Natural killer cell (primary cell): Measurements from ENCODE around the gene LDB1. TPM values are rescaled to one million over a fixed set of nuclear protein-coding genes. Genes with fewer than 3 reads are reported as not detected.

Experiments
- ATAC-seq, 3 donors: fragments of 150-1000 bp in 2 of 3; fragments of 200-7000 bp in 1 of 3; cut with Tn5 transposase; 1 replicate in 1 of 3; 2 replicates in 2 of 3; pipeline ENCODE4 v1.10.0; 2021; ENCODE audit warnings: mild to moderate bottlenecking in 2 of 3, moderate library complexity in 2 of 3
- DNase-seq, 2 donors: peaks; one replicate each; pipeline versions ENCODE4 v3.0.0 to v3.0.0-alpha.2; 2013 to 2021; ENCODE audit warnings: mixed read lengths in 1 of 2
- H3K27ac ChIP-seq: one replicate; pipeline ENCODE4 v1.5.1; 2013; ENCODE audit warnings: mild to moderate bottlenecking, low read length
- H3K27me3 ChIP-seq: one replicate; pipeline ENCODE4 v1.6.1; 2013; ENCODE audit warnings: low read length; ENCODE audit not compliant: control insufficient read depth, insufficient read depth
- H3K36me3 ChIP-seq: one replicate; pipeline ENCODE4 v1.6.1; 2013; ENCODE audit warnings: low read length; ENCODE audit not compliant: control insufficient read depth, insufficient read depth
- H3K4me1 ChIP-seq: one replicate; pipeline ENCODE4 v1.6.1; 2013; ENCODE audit warnings: low read length; ENCODE audit not compliant: control insufficient read depth, insufficient read depth
- H3K4me3 ChIP-seq: one replicate; pipeline ENCODE4 v1.5.1; 2013; ENCODE audit warnings: low read length
- H3K9me3 ChIP-seq: one replicate; pipeline ENCODE4 v1.6.1; 2013; ENCODE audit warnings: low read length; ENCODE audit not compliant: control insufficient read depth, insufficient read depth
- H3K27ac Mint-ChIP-seq, 2 donors: one replicate each; pipeline ENCODE4 v1.8.0; 2022; ENCODE audit warnings: mild to moderate bottlenecking in 2 of 2, mixed read lengths in 2 of 2, moderate library complexity in 1 of 2
- H3K27me3 Mint-ChIP-seq, 2 donors: one replicate each; pipeline ENCODE4 v1.8.0; 2022; ENCODE audit warnings: low read depth in 2 of 2, mixed read lengths in 2 of 2
- H3K36me3 Mint-ChIP-seq: one replicate; pipeline ENCODE4 v1.8.0; 2022; ENCODE audit warnings: mixed read lengths
- H3K4me1 Mint-ChIP-seq, 2 donors: one replicate each; pipeline ENCODE4 v1.8.0; 2022; ENCODE audit warnings: mixed read lengths in 2 of 2
- H3K4me3 Mint-ChIP-seq: one replicate; pipeline ENCODE4 v1.8.0; 2022; ENCODE audit warnings: mild to moderate bottlenecking, moderate library complexity, mixed read lengths
- H3K9me3 Mint-ChIP-seq, 2 donors: one replicate each; pipeline ENCODE4 v1.8.0; 2022; ENCODE audit warnings: mixed read lengths in 2 of 2
- WGBS: methylation state at CpG from one replicate; pipeline ENCODE4 v1.1.7; 2013; ENCODE audit warnings: missing lambda C conversion rate; ENCODE audit not compliant: insufficient coverage; 5-methylcytosine and 5-hydroxymethylcytosine counted together
- intact Hi-C: fragments of 100-400 bp; cut with micrococcal nuclease; formaldehyde crosslinking; loops from one replicate; pipeline ENCODE4 v1.14.2; 2022
- total RNA-seq, 4 donors: library from RNA; stranded (reverse); fragments of 120-200 nt in 1 of 4; gene quantifications; one replicate each; pipeline versions ENCODE4 v1.2.3 to v1.2.4, GENCODE V29; 2013 to 2022
- TF ChIP-seq, protein P1 (sequence below): fragments of 200-600 bp; IDR thresholded peaks from one replicate; pipeline ENCODE4 v1.8.0; 2022; ENCODE audit warnings: antibody characterized with exemption

Gene LDB1
- total RNA-seq, 3 donors from 2014 or later (not counting 1 experiment from before 2014, with no cell fraction given), result 103 to 109 (median 104) TPM

- H3K4me1 Mint-ChIP-seq, result peaks cover 66 to 86% of the 10 kb centered on the region in 2 donors
- no peaks in the 10 kb centered on the region for H3K9me3 Mint-ChIP-seq
- H3K4me1 ChIP-seq, result peaks cover 82% of the 10 kb centered on the region
- H3K9me3 ChIP-seq, result no peaks in the 10 kb centered on the region
- TF ChIP-seq, protein P1, sequence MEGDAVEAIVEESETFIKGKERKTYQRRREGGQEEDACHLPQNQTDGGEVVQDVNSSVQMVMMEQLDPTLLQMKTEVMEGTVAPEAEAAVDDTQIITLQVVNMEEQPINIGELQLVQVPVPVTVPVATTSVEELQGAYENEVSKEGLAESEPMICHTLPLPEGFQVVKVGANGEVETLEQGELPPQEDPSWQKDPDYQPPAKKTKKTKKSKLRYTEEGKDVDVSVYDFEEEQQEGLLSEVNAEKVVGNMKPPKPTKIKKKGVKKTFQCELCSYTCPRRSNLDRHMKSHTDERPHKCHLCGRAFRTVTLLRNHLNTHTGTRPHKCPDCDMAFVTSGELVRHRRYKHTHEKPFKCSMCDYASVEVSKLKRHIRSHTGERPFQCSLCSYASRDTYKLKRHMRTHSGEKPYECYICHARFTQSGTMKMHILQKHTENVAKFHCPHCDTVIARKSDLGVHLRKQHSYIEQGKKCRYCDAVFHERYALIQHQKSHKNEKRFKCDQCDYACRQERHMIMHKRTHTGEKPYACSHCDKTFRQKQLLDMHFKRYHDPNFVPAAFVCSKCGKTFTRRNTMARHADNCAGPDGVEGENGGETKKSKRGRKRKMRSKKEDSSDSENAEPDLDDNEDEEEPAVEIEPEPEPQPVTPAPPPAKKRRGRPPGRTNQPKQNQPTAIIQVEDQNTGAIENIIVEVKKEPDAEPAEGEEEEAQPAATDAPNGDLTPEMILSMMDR, result no peak
- intact Hi-C loops, result no loop called here
- ATAC-seq (no peak), DNase-seq (no peak)
- 95% methylated on average over 1 of the region's 1 CpG for WGBS
- H3K36me3 Mint-ChIP-seq, result no peaks in the 10 kb centered on the region
- peak overlapping the region; percentile 74 for H3K4me3 Mint-ChIP-seq
- no peaks in the 10 kb centered on the region for H3K36me3 ChIP-seq
- no peak overlapping the region for H3K4me3 ChIP-seq
- peak overlapping the region; percentile 77 to 95 for H3K27ac Mint-ChIP-seq
- H3K27me3 Mint-ChIP-seq, result no peaks in the 10 kb centered on the region
- peak overlapping the region; percentile 68 for H3K27ac ChIP-seq
- no peaks in the 10 kb centered on the region for H3K27me3 ChIP-seq
Measured at GRCh38 chr10:102116656-102117055, 3.5 kb downstream of the LDB1 start.

- no peaks in the 10 kb centered on the region for H3K9me3 Mint-ChIP-seq
- ATAC-seq, result no peak
Measured at GRCh38 chr10:102115775-102116174, 4.4 kb downstream of the LDB1 start.

DNA sequence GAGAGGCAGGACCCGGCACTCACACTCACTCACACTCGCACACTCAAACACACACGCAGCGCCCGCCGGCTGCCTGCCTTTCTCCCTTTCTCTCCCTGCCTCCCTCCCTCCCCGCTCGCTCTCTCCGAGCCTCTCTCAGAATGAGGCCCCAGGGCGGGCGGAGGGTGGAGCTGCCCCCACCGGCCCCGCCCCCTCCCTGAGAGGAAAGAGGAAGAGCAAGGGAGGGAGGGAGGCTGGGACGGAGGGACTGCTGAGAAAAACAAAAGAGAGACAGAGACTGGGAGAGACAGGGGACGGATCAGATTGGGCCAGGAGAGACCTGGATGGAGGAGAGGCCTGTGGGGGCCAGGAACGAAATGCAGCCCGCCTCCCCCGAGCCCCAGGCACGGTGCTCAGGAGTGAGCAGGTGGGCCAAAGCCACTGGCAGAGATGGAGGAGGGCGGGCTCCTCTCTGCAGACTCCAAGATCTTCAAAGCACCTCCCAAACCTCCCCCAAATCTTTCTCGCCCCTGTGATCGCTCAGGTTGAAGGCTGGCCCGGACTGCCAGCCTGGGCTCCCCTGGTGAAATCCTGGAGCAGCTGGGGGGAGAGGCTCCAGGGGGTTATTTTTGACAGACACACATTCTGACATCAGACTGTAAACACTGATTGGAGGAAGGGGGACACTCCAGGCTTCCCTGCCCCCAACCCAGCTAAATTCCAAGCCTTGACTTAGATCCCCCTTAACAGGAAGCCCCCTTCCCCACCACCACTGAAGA is 5.1 kb downstream of the LDB1 start:
- intact Hi-C loops, result no loop called here

More at GRCh38 chr10:102115775-102116174, 4.4 kb downstream of the LDB1 start:
- Histone ChIP-seq H3K4me1 (peaks cover 73% of the 10 kb centered on the region), H3K36me3 (peaks cover 6% of the 10 kb centered on the region), H3K27ac (peak overlapping the region; percentile 74), H3K4me3 (no peak overlapping the region), H3K9me3 (no peaks in the 10 kb centered on the region), H3K27me3 (no peaks in the 10 kb centered on the region)
- intact Hi-C loops, result no loop called here
- peak in 1 of 2 donors; percentile 56 for DNase-seq
- Mint-ChIP-seq H3K36me3 (no peaks in the 10 kb centered on the region), H3K27me3 (no peaks in the 10 kb centered on the region), H3K4me1 (peaks cover 66 to 84% of the 10 kb centered on the region in 2 donors), H3K27ac (peak overlapping the region; percentile 77 to 95), H3K4me3 (peak overlapping the region; percentile 74)
- 0% methylated on average over 3 of the region's 3 CpGs for WGBS
- TF ChIP-seq, protein P1, result no peak

More for the DNA sequence above, 5.1 kb downstream of the LDB1 start:
- Mint-ChIP-seq H3K27me3 (no peaks in the 10 kb centered on the region), H3K4me3 (peak overlapping the region; percentile 74), H3K4me1 (peaks cover 66 to 85% of the 10 kb centered on the region in 2 donors), H3K9me3 (no peaks in the 10 kb centered on the region), H3K36me3 (no peaks in the 10 kb centered on the region), H3K27ac (peak overlapping the region; percentile 77 to 95)
- H3K27ac ChIP-seq, result peak overlapping the region; percentile 74
- no peaks in the 10 kb centered on the region for H3K27me3 ChIP-seq
- peak overlapping the region; percentile 37 for H3K4me3 ChIP-seq
- ATAC-seq (peak; percentile 77 to 87 (median 77)), DNase-seq (peak; percentile 64 to 88)
- TF ChIP-seq, protein P1, result no peak
- peaks cover 13% of the 10 kb centered on the region for H3K36me3 ChIP-seq
- under 1% methylated on average over 20 of the region's 23 CpGs for WGBS
- peaks cover 72% of the 10 kb centered on the region for H3K4me1 ChIP-seq
- no peaks in the 10 kb centered on the region for H3K9me3 ChIP-seq
